ENCODE data around the gene CAMK2B.

CAMK2B gene

GRCh38 chr7:44217852-44218402, 107.5 kb downstream of the CAMK2B start:
- no peak for TF ChIP-seq EP300 (IDR thresholded peaks at IDR 0.05; ENCODE audit: borderline replicate concordance)
- no peak for TF ChIP-seq ZBTB7A (IDR thresholded peaks at IDR 0.05; ENCODE audit: low read depth)
- TF ChIP-seq NFIC (IDR thresholded peaks at IDR 0.05) = no peak
- TF ChIP-seq MAX (IDR thresholded peaks at IDR 0.05) = no peak
- no peak for TF ChIP-seq RAD21 (IDR thresholded peaks at IDR 0.05; ENCODE audit: low read depth)
- no peak for TF ChIP-seq TCF12 (IDR thresholded peaks at IDR 0.05; ENCODE audit: low read depth)
- TF ChIP-seq CEBPB (IDR thresholded peaks at IDR 0.05) = no peak
- no peak for TF ChIP-seq CREB1 (IDR thresholded peaks at IDR 0.05; ENCODE audit: low read depth)
- no peak for TF ChIP-seq EGR1 (IDR thresholded peaks at IDR 0.05)
- TF ChIP-seq TEAD4 (IDR thresholded peaks at IDR 0.05) = no peak
- TF ChIP-seq YY1 (IDR thresholded peaks at IDR 0.05; ENCODE audit: low read depth) = no peak
- no peak for TF ChIP-seq FOXM1 (IDR thresholded peaks at IDR 0.05; ENCODE audit: borderline replicate concordance, low read depth)
- TF ChIP-seq REST (IDR thresholded peaks at IDR 0.05; ENCODE audit: low read depth) = no peak
- TF ChIP-seq USF1 (IDR thresholded peaks at IDR 0.05) = no peak
- TF ChIP-seq TAF1 (IDR thresholded peaks at IDR 0.05; ENCODE audit: low read depth) = no peak

- TF ChIP-seq NFIC (IDR thresholded peaks at IDR 0.05) (no peak), ZBTB7A (IDR thresholded peaks at IDR 0.05; ENCODE audit: low read depth) (no peak), USF1 (IDR thresholded peaks at IDR 0.05) (no peak), TCF12 (IDR thresholded peaks at IDR 0.05; ENCODE audit: low read depth) (no peak), FOXM1 (IDR thresholded peaks at IDR 0.05; ENCODE audit: borderline replicate concordance, low read depth) (no peak), REST (IDR thresholded peaks at IDR 0.05; ENCODE audit: low read depth) (no peak)
Observed at GRCh38 chr7:44217223-44217714, 108.1 kb downstream of the CAMK2B start.

GRCh38 chr7:44216521-44217222, 108.7 kb downstream of the CAMK2B start:
- TF ChIP-seq TAF1 (IDR thresholded peaks at IDR 0.05; ENCODE audit: low read depth) (no peak), CEBPB (IDR thresholded peaks at IDR 0.05) (no peak), YY1 (IDR thresholded peaks at IDR 0.05; ENCODE audit: low read depth) (no peak), RAD21 (IDR thresholded peaks at IDR 0.05; ENCODE audit: low read depth) (no peak), MAX (IDR thresholded peaks at IDR 0.05) (no peak), REST (IDR thresholded peaks at IDR 0.05; ENCODE audit: low read depth) (no peak), NFIC (IDR thresholded peaks at IDR 0.05) (no peak), CREB1 (IDR thresholded peaks at IDR 0.05; ENCODE audit: low read depth) (no peak), TCF12 (IDR thresholded peaks at IDR 0.05; ENCODE audit: low read depth) (no peak), EP300 (IDR thresholded peaks at IDR 0.05; ENCODE audit: borderline replicate concordance) (no peak), EGR1 (IDR thresholded peaks at IDR 0.05) (no peak), TEAD4 (IDR thresholded peaks at IDR 0.05) (no peak), ZBTB7A (IDR thresholded peaks at IDR 0.05; ENCODE audit: low read depth) (no peak), USF1 (IDR thresholded peaks at IDR 0.05) (no peak)
